GM12892 (cell line): Measurements from ENCODE around the gene ZNF334.

ENCODE experiments used
- POLR2A ChIP-seq: IDR thresholded peaks from 2 replicates; pipeline ENCODE4 v1.6.1; 2011; ENCODE audit warnings: low read depth, low read length, control low read depth
- POLR2AphosphoS5 ChIP-seq: IDR thresholded peaks from 2 replicates; pipeline ENCODE4 v1.6.1; 2011; ENCODE audit warnings: low read depth, low read length, control low read depth

DNA sequence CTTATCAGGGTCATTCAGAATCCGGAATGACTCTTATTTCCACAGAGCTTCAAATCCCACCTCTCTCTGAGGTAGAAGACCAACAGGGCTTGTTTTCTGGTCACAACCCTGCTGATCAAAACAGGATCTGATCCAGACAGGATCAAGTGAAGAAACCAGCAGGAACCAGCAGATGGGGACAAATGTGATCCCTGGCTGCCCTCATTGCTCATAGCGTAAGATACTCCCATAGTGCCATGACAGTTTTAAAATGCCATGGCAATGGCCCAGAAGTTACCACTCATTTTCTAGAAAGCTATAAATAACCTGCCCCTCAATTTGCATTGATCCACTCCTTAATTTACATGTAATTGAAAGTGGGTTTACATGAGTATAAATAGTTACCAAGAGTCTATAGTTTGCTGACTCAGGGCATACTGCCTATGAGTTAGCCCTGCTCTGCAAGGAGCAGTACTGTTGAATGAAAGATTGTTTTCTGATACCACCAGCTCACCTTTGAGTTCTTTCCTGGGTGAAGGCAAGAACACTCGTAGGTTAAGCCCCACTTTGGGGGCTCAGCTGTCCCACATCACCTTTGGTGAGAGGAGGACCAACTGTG, 6.2 kb upstream of the ZNF334 start:
- no peak for TF ChIP-seq POLR2A
- TF ChIP-seq POLR2AphosphoS5 = no peak
